Measurements from ENCODE around the gene KIF6. TPM values are rescaled to one million over a fixed set of nuclear protein-coding genes. Genes with fewer than 3 reads are reported as not detected.

The KIF6 gene
- total RNA-seq, 1 experiment from 2014 or later: not detected

DNA sequence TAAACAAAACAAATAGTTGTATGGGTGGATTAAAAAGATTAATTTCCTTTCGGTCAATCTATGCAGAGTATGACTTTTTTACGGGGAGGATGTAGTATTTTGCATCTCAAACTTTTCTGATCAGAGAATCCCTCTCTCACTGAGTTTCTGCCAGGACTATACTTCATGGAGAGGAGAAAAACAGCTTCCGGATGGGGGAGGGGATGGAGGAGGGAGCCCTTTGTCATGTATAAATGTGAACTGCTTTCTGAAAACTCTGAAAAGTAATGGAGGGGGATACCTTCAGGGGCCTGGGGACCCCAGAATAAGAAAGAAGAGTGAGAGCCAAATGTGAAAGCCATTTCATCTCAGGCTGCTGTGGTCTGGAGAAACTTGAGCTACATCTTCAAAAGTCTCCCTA, 229.6 kb downstream of the KIF6 start:
- Histone ChIP-seq H2AFZ (ENCODE audit: low read depth, low read length, poor library complexity, severe bottlenecking) (no peak overlapping the region), H3K79me2 (ENCODE audit: insufficient read depth, low read length) (no peaks in the 10 kb centered on the region), H3K4me3 (replicated peaks in 1 of 2; ENCODE audit: low read depth in 1 of 2, low read length in 2 of 2) (no peak overlapping the region), H3K9me3 (ENCODE audit: control insufficient read depth in 1 of 2, insufficient read depth in 1 of 2, low read depth in 1 of 2, low read length in 2 of 2) (no peaks in the 10 kb centered on the region), H3K36me3 (ENCODE audit: control insufficient read depth in 1 of 2, insufficient read depth in 2 of 2, low read length in 2 of 2) (no peaks in the 10 kb centered on the region), H3K27ac (ENCODE audit: low read depth, low read length) (no peak overlapping the region), H3K4me2 (ENCODE audit: low read length) (no peak overlapping the region), H3K27me3 (ENCODE audit: insufficient read depth, low read length) (peaks cover 65% of the 10 kb centered on the region), H3K9ac (ENCODE audit: low read length) (no peak overlapping the region), H3K9me2 (ENCODE audit: insufficient read depth) (no peaks in the 10 kb centered on the region), H3K4me1 (ENCODE audit: control insufficient read depth in 1 of 2, insufficient read depth in 2 of 2, low read length in 2 of 2) (no peaks in the 10 kb centered on the region), H4K20me1 (ENCODE audit: insufficient read depth) (no peaks in the 10 kb centered on the region; the same call in 1 of the 2 replicates)
- intact Hi-C loops (cut with micrococcal nuclease): no loop called here
- no TSS peak for BruUV-seq (replicated peaks)
- TF ChIP-seq, protein P1, sequence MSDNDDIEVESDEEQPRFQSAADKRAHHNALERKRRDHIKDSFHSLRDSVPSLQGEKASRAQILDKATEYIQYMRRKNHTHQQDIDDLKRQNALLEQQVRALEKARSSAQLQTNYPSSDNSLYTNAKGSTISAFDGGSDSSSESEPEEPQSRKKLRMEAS (IDR thresholded peaks at IDR 0.05): no peak
- TF ChIP-seq CEBPB (IDR thresholded peaks at IDR 0.05; ENCODE audit: low read depth) (no peak), ELF1 (IDR thresholded peaks at IDR 0.05; ENCODE audit: borderline replicate concordance, low read depth) (no peak), SIN3A (IDR thresholded peaks at IDR 0.05; ENCODE audit: low read depth) (no peak), POLR2AphosphoS5 (IDR thresholded peaks at IDR 0.05; ENCODE audit: low read depth, low read length) (no peak), JUND (IDR thresholded peaks at IDR 0.05) (no peak), YY1 (IDR thresholded peaks at IDR 0.05; ENCODE audit: extremely low read depth, insufficient replicate concordance, low read depth, low read length) (no peak), RAD21 (IDR thresholded peaks at IDR 0.05; ENCODE audit: low read depth) (no peak), EZH2 (IDR thresholded peaks at IDR 0.05) (no peak), ZFX (IDR thresholded peaks at IDR 0.05) (no peak), SP1 (IDR thresholded peaks at IDR 0.05; ENCODE audit: low read depth) (no peak), EGR1 (IDR thresholded peaks at IDR 0.05; ENCODE audit: low read depth) (no peak), SRF (IDR thresholded peaks at IDR 0.05; ENCODE audit: low read depth) (no peak)
- TF ChIP-seq, protein P2, sequence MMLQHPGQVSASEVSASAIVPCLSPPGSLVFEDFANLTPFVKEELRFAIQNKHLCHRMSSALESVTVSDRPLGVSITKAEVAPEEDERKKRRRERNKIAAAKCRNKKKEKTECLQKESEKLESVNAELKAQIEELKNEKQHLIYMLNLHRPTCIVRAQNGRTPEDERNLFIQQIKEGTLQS (IDR thresholded peaks at IDR 0.05): no peak
- TF ChIP-seq, protein P3, sequence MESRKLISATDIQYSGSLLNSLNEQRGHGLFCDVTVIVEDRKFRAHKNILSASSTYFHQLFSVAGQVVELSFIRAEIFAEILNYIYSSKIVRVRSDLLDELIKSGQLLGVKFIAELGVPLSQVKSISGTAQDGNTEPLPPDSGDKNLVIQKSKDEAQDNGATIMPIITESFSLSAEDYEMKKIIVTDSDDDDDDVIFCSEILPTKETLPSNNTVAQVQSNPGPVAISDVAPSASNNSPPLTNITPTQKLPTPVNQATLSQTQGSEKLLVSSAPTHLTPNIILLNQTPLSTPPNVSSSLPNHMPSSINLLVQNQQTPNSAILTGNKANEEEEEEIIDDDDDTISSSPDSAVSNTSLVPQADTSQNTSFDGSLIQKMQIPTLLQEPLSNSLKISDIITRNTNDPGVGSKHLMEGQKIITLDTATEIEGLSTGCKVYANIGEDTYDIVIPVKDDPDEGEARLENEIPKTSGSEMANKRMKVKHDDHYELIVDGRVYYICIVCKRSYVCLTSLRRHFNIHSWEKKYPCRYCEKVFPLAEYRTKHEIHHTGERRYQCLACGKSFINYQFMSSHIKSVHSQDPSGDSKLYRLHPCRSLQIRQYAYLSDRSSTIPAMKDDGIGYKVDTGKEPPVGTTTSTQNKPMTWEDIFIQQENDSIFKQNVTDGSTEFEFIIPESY (IDR thresholded peaks at IDR 0.05; ENCODE audit: extremely low read depth, insufficient replicate concordance, low read length): no peak
- TF ChIP-seq, protein P4, sequence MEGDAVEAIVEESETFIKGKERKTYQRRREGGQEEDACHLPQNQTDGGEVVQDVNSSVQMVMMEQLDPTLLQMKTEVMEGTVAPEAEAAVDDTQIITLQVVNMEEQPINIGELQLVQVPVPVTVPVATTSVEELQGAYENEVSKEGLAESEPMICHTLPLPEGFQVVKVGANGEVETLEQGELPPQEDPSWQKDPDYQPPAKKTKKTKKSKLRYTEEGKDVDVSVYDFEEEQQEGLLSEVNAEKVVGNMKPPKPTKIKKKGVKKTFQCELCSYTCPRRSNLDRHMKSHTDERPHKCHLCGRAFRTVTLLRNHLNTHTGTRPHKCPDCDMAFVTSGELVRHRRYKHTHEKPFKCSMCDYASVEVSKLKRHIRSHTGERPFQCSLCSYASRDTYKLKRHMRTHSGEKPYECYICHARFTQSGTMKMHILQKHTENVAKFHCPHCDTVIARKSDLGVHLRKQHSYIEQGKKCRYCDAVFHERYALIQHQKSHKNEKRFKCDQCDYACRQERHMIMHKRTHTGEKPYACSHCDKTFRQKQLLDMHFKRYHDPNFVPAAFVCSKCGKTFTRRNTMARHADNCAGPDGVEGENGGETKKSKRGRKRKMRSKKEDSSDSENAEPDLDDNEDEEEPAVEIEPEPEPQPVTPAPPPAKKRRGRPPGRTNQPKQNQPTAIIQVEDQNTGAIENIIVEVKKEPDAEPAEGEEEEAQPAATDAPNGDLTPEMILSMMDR (IDR thresholded peaks at IDR 0.05 in 2 of 3, conservative IDR thresholded peaks at IDR 0.05 in 1 of 3; ENCODE audit: borderline replicate concordance in 1 of 3, insufficient read depth in 1 of 3, low read depth in 2 of 3, low read length in 2 of 3): no peak
- ATAC-seq: no peak
- ChIA-PET RAD21 (ENCODE audit: low non-redundant PET in 1 of 2, low total read pairs in 2 of 2, uncharacterized antibody in 2 of 2, unreplicated experiment in 2 of 2) (no interaction called here), CTCF (no interaction called here), POLR2A (no interaction called here)
- no peak for DNase-seq (ENCODE audit: low read depth, low spot score)
